ENCODE data around the gene PGLYRP2.

DNA sequence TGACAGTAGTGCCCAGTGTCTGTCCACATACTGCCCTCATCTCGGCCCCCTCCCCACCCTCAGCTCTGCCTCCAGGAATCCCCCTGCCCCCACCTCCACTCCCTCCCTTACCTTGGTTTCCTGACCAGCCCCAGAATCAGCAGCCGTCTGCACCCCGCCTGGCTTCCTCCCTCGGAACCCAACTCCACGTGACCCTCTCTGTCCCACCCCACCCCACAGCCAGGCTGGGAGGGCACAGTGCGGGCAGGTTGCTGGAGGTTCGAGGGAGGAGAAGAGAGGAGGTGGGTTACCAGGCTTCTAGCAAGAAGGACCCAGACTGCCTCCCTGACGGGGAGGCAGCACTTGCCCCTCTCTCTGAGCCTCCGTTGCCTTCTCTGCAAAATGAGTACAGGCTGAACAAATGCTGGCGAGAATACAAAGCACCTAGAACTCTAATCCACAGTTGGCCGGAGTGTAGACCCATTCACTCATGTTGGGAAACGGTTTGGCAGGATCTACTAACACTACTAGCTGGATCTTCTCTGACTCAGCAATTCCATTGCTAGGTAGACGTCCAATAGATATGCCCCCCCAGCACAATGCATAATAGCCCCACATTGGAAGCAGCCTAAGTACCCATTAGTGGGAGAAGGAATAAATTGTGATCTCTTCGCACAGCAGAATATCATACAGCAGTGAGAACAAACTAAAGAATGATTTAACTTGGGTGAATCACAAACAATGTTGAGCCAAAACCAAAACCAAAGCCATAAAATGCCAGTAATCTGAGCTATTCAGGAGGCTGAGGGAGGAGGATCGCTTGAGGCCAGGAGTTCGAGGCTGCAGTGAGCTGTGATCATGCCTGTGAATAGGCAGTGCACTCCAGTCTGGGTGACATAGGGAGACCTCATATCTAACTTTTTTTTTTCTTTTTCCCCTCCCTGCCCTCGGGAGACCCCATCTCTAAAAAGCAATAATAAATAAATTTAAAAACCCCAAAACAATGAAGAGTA, 14.6 kb downstream of the PGLYRP2 start, which contains the start of gene RASAL3:
- TF ChIP-seq POLR2A (IDR thresholded peaks at IDR 0.05; ENCODE audit: borderline replicate concordance, extremely low read depth, insufficient read depth, insufficient read length) (no peak), POLR2AphosphoS5 (IDR thresholded peaks at IDR 0.05; ENCODE audit: low read depth, low read length) (no peak)
- TF ChIP-seq, protein P1, sequence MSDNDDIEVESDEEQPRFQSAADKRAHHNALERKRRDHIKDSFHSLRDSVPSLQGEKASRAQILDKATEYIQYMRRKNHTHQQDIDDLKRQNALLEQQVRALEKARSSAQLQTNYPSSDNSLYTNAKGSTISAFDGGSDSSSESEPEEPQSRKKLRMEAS (IDR thresholded peaks at IDR 0.05): no peak
